Measurements from ENCODE around the gene DAP.

GRCh38 chr5:10737880-10738279 is 23.2 kb downstream of the DAP start:
- TF ChIP-seq, protein P1, sequence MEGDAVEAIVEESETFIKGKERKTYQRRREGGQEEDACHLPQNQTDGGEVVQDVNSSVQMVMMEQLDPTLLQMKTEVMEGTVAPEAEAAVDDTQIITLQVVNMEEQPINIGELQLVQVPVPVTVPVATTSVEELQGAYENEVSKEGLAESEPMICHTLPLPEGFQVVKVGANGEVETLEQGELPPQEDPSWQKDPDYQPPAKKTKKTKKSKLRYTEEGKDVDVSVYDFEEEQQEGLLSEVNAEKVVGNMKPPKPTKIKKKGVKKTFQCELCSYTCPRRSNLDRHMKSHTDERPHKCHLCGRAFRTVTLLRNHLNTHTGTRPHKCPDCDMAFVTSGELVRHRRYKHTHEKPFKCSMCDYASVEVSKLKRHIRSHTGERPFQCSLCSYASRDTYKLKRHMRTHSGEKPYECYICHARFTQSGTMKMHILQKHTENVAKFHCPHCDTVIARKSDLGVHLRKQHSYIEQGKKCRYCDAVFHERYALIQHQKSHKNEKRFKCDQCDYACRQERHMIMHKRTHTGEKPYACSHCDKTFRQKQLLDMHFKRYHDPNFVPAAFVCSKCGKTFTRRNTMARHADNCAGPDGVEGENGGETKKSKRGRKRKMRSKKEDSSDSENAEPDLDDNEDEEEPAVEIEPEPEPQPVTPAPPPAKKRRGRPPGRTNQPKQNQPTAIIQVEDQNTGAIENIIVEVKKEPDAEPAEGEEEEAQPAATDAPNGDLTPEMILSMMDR (IDR thresholded peaks at IDR 0.05 in 4 of 5, conservative IDR thresholded peaks at IDR 0.05 in 1 of 5), result no peak
- TF ChIP-seq POLR2A (IDR thresholded peaks at IDR 0.05), result no peak
